Mononuclear cell (primary cell): ENCODE data around the gene CHPF. TPM values are rescaled to one million over a fixed set of nuclear protein-coding genes. Genes with fewer than 3 reads are reported as not detected.

Experiments
- H3K27me3 ChIP-seq: 2 replicates; pipeline ENCODE4 v1.6.0; 2011; ENCODE audit warnings: low read length, control low read depth; ENCODE audit not compliant: insufficient read depth
- H3K4me1 ChIP-seq: 2 replicates; pipeline ENCODE4 v1.5.1; 2011; ENCODE audit warnings: mild to moderate bottlenecking, low read length, control low read depth; ENCODE audit not compliant: insufficient read depth
- H3K4me3 ChIP-seq: 2 replicates; pipeline ENCODE4 v1.5.1; 2011; ENCODE audit warnings: mild to moderate bottlenecking, low read length, moderate library complexity
- H3K9me3 ChIP-seq: 2 replicates; pipeline ENCODE4 v1.5.1; 2011; ENCODE audit warnings: low read depth, mild to moderate bottlenecking, control low read depth, low read length
- total RNA-seq: library from RNA; depleted of rRNA; stranded (reverse); fragments of >200 nt; gene quantifications from one replicate; pipeline ENCODE4 v1.2.3, GENCODE V29; 2012

The CHPF gene
- total RNA-seq, 1 donor, result 2.7 TPM

GRCh38 chr2:219531639-219532377 lies 11.8 kb downstream of the CHPF start:
- Histone ChIP-seq H3K9me3 (no peaks in the 10 kb centered on the region), H3K27me3 (peaks cover 21% of the 10 kb centered on the region), H3K4me3 (no peak overlapping the region), H3K4me1 (no peaks in the 10 kb centered on the region)

- H3K4me1 ChIP-seq, result no peaks in the 10 kb centered on the region
- no peaks in the 10 kb centered on the region for H3K9me3 ChIP-seq
- no peak overlapping the region for H3K4me3 ChIP-seq
- H3K27me3 ChIP-seq, result peaks cover 25% of the 10 kb centered on the region
These were observed 13.3 kb downstream of the CHPF start for GRCh38 chr2:219530048-219530963.

- no peak overlapping the region for H3K4me3 ChIP-seq
- no peaks in the 10 kb centered on the region for H3K9me3 ChIP-seq
- no peaks in the 10 kb centered on the region for H3K4me1 ChIP-seq
- peaks cover 48% of the 10 kb centered on the region for H3K27me3 ChIP-seq
These were observed 16.1 kb downstream of the CHPF start for GRCh38 chr2:219527472-219527871.

DNA sequence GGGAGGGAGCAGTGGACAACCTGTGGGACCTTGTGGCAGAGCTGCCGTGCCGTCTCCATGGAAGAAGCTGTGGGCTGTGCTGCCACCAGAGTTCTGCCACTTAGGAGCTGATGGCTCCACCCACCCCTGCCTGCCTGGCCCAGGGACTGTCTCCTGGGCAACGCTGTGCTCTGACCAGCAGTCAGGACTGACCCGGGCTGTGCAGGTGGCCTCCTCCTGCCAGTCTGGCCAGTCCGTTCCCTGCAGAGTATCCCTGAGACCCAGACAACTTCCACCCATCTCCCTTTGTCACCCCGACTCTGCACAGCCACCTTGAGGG lies 16.6 kb downstream of the CHPF start:
- no peak overlapping the region for H3K4me3 ChIP-seq
- peaks cover 49% of the 10 kb centered on the region for H3K27me3 ChIP-seq
- H3K4me1 ChIP-seq, result no peaks in the 10 kb centered on the region
- H3K9me3 ChIP-seq, result no peaks in the 10 kb centered on the region

DNA sequence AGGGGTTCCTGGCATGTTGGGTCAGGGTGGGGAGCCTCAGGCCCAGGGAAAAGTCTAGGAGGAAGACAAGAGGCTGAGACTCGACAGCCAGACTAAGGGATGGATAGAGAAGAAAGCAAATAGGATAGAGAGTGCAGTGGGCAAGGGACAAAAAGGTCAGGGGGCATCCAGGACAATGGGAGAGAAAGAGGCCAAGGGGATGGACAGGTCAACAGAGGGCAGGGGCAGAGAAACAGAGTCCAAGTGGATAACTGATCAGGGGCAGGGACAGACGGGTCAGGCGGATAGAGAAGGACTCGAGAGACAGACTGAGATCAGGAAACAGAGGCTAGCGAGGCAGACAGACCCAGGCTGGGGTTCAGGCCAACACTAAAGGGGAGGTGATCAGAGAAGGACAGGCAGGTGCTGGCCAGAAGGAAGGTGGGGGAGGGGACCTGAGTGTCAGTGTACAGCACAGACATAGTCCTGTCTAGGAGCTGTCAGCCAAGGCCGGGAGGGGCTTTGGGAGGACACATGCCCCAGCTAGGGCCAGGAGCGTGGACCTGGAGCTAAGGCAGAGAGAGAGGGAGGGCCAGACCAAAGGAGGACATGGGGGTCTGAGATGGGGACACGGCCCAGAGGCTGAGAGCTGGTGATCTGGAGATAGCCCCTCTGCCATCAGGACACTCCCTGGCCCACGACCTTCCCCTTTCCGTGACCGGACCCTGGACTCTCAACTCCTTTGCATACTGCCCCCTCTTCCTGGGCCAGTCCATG lies 17.1 kb downstream of the CHPF start:
- Histone ChIP-seq H3K4me3 (no peak overlapping the region), H3K27me3 (peaks cover 55% of the 10 kb centered on the region), H3K4me1 (no peaks in the 10 kb centered on the region), H3K9me3 (no peaks in the 10 kb centered on the region)

DNA sequence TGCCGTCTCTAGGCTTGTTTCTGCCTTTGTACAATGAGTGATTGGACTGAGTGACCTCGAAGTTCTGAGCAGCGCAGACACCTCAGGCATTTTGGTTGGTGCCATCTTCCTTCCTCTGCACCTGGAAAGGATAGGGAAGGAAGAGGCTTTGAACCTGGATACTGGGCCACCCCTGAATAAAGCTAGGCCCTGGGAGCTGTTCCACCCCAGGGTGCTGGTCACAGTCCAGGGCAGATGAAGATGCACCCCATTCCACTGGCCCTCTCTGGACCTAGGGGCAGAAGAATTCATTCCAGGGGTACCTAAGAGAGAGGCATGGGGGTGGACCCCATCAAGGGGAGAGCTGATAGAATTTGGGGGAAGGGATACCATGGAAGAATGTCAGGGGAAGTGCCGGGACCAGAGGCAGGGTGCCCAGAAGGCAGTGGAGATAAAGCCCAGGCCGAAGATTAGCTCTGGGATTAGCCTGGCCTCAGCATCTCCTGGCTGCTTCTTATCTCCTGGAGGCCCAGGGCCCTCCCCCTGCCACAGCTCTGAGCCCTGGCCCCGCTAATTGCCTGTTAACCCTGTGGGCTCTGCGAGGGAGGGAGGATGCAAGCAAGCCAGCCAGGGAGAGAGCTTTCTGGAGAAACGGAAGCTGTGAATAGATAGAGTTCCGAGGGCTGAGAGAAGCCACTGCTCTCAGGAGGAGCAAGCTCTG lies 17.9 kb downstream of the CHPF start:
- peaks cover 61% of the 10 kb centered on the region for H3K27me3 ChIP-seq
- H3K4me3 ChIP-seq, result no peak overlapping the region
- no peaks in the 10 kb centered on the region for H3K9me3 ChIP-seq
- no peaks in the 10 kb centered on the region for H3K4me1 ChIP-seq

DNA sequence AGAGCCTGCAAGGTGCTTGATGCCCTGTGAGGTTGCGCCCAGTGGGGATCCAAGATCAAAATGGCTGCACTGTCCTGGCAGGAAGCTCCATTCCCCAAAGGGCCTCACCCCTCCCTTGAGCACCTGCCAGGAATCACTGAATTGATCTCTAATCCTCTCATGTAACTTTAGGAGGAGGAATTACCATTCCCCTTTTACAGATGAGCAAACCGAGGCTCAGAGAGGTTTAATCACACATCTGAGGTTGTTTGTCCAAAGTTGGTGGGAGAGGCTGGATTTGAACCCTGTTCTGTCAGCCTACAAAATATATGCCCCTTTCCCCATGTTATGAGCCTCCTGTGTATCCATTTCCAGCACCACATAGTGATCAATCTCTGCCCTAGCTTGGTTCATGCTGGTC lies 18.8 kb downstream of the CHPF start:
- Histone ChIP-seq H3K4me3 (no peak overlapping the region), H3K9me3 (no peaks in the 10 kb centered on the region), H3K4me1 (no peaks in the 10 kb centered on the region), H3K27me3 (peaks cover 56% of the 10 kb centered on the region)

DNA sequence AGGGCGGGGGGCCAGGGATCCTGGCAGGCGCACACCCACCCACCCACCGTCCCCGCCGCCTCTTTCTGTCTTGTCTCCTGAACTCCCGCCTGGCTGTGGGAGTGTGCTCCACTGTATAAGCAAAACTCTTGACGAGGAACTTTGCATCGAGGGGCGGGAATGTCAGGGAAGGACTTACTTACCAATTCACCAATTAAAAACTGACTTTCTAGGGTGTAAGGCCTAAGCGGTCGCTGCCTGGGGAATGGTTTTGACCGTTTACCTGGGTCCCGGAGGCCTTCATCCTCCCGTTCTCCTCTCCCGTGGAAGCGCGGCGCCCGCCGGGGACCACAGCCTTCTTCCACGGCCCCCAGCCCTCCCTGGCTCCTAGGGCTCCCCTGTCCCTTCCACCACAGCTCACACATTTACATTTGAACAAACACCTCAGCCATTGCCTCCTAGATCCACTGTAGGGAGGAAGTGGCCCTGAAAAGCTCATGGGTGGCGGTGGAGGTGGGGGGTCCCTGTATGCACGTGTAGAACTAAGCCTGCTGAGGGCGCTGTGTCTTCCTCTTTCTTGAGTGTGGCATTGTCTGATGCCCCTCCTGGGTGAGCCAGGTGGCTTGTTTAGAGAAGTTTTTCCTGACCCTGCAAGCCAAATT lies 20.5 kb downstream of the CHPF start:
- Histone ChIP-seq H3K4me3 (no peak overlapping the region), H3K27me3 (peaks cover 45% of the 10 kb centered on the region), H3K9me3 (no peaks in the 10 kb centered on the region), H3K4me1 (no peaks in the 10 kb centered on the region)

GRCh38 chr2:219522111-219523030 lies 21.2 kb downstream of the CHPF start:
- Histone ChIP-seq H3K4me3 (no peak overlapping the region), H3K4me1 (no peaks in the 10 kb centered on the region), H3K27me3 (peaks cover 42% of the 10 kb centered on the region), H3K9me3 (no peaks in the 10 kb centered on the region)

DNA sequence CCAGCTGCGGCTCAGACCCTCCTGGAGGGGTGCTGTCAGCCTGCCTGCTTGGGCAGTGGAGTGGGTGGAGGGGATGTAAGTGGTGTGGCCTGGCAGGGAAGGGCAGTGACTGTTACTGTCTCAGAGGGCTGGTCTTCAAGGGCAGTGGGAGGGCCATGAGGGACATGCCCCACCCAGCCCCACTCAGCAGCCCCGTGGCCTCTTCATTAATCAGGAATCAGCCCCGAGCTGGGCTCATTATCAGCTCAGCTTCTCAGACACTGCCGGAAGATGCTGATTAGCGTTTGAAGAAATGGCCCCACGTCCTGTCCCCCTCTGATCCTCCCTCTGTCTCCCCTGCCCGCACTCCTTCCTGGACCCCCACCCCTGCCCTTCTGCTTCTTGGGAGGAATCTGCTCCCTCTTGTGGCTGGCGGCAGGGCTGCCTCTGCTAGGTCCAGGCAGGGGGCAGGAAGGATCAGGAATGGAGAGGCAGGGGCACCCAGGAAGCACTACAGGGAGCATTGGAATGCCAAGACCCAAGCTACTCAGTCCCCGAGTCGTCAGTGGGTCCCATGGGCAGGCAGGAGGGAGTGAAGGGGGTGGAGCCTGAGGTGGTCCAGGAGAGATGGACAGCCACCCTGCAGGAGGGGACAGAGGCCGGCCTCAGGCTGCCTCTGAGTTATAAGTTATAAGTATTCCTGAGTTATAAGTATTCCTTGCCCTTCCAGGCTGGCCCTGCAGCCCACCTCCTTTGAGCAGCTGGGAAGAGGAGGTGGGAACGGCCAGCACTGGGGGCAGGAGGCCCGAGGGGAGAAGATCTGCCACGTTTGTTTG lies 22.3 kb downstream of the CHPF start:
- Histone ChIP-seq H3K4me3 (no peak overlapping the region), H3K4me1 (no peaks in the 10 kb centered on the region), H3K9me3 (no peaks in the 10 kb centered on the region), H3K27me3 (peaks cover 42% of the 10 kb centered on the region)

GRCh38 chr2:219520079-219520478 lies 23.5 kb downstream of the CHPF start:
- H3K4me3 ChIP-seq, result no peak overlapping the region
- peaks cover 39% of the 10 kb centered on the region for H3K27me3 ChIP-seq
- no peaks in the 10 kb centered on the region for H3K4me1 ChIP-seq
- no peaks in the 10 kb centered on the region for H3K9me3 ChIP-seq

GRCh38 chr2:219519526-219519916 lies 24.1 kb downstream of the CHPF start:
- H3K9me3 ChIP-seq, result no peaks in the 10 kb centered on the region
- H3K4me1 ChIP-seq, result no peaks in the 10 kb centered on the region
- no peak overlapping the region for H3K4me3 ChIP-seq
- peaks cover 38% of the 10 kb centered on the region for H3K27me3 ChIP-seq
